Right atrium auricular region (tissue), 2 donors: ENCODE measurements around the gene MCC. TPM values are rescaled to one million over a fixed set of nuclear protein-coding genes. Genes with fewer than 3 reads are reported as not detected.

Experiments
- DNase-seq: peaks from one replicate; pipeline ENCODE4 v3.0.0-alpha.2; 2019; ENCODE audit warnings: low spot score
- H3K27ac ChIP-seq, 2 donors: fragments of 200-600 bp; sonication (generic); 1 replicate in 1 of 2; 2 replicates in 1 of 2; pipeline ENCODE4 v1.5.1; 2016 to 2019
- H3K27me3 ChIP-seq, 2 donors: fragments of 200-600 bp; sonication (generic); one replicate each; pipeline versions ENCODE4 v1.5.1 to v1.6.0; 2017 to 2019
- H3K36me3 ChIP-seq: fragments of 200-600 bp; sonication (generic); one replicate; pipeline ENCODE4 v1.5.1; 2016
- H3K4me1 ChIP-seq, 2 donors: fragments of 200-600 bp; sonication (generic); one replicate each; pipeline versions ENCODE4 v1.5.1 to v1.6.0; 2017 to 2019
- H3K4me3 ChIP-seq, 2 donors: fragments of 200-600 bp; sonication (generic); 1 replicate in 1 of 2; 2 replicates in 1 of 2; pipeline ENCODE4 v1.5.1; 2017 to 2019; ENCODE audit warnings: mild to moderate bottlenecking in 1 of 2, moderate library complexity in 1 of 2
- H3K9me3 ChIP-seq, 2 donors: fragments of 200-600 bp; sonication (generic); one replicate each; pipeline ENCODE4 v1.5.1; 2019
- CTCF ChIP-seq, 2 donors: fragments of 200-600 bp; sonication (generic); IDR thresholded peaks; one replicate each; pipeline ENCODE4 v1.5.1; 2019; ENCODE audit warnings: antibody characterized with exemption in 2 of 2
- total RNA-seq, 2 donors: library from RNA; depleted of rRNA; stranded (reverse); fragments of >200 nt; gene quantifications; one replicate each; pipeline ENCODE4 v1.1.0, GENCODE V29; 2016

The MCC gene
- total RNA-seq, 2 donors from 2014 or later, result 28.8 to 31.7 TPM

GRCh38 chr5:113252066-113252465, 236.2 kb downstream of the MCC start:
- no peak for TF ChIP-seq CTCF (IDR thresholded peaks at IDR 0.05)
- H3K27ac ChIP-seq, result no peak overlapping the region

GRCh38 chr5:113250341-113250953, 237.8 kb downstream of the MCC start:
- DNase-seq, result peak; percentile 91
- no peaks in the 10 kb centered on the region for H3K27me3 ChIP-seq
- H3K36me3 ChIP-seq, result no peaks in the 10 kb centered on the region
- no peak for TF ChIP-seq CTCF (IDR thresholded peaks at IDR 0.05)
- H3K9me3 ChIP-seq, result no peaks in the 10 kb centered on the region
- H3K4me3 ChIP-seq, result no peak overlapping the region
- peaks cover 0 to 64% of the 10 kb centered on the region in 2 donors for H3K4me1 ChIP-seq
- peak overlapping the region; percentile 46 to 64 for H3K27ac ChIP-seq

More at GRCh38 chr5:113252066-113252465, 236.2 kb downstream of the MCC start:
- H3K4me3 ChIP-seq, result no peak overlapping the region
- no peaks in the 10 kb centered on the region for H3K27me3 ChIP-seq
- no peak for DNase-seq
- H3K36me3 ChIP-seq, result no peaks in the 10 kb centered on the region
- H3K4me1 ChIP-seq, result peaks cover 0 to 64% of the 10 kb centered on the region in 2 donors
- H3K9me3 ChIP-seq, result no peaks in the 10 kb centered on the region

DNA sequence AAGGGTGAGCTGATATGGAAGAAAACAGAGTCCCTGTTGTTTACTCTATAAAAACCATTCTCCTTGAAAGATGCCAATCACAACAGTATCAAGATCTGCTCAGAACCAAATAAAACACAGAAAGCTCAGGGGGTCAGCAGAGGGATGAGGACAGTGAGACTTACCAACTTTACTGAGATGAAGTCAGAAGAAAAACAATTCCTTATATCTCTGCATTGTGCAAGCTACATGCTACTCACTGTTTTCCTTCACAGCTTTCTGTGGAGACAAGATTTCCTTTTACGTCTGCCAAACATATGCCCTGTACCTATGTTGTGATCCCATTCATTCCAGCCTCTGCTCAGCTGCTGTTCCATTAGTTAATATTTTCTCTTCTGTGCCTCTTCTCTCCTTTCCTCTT, 239.0 kb downstream of the MCC start:
- Histone ChIP-seq H3K27me3 (no peaks in the 10 kb centered on the region), H3K4me3 (no peak overlapping the region), H3K4me1 (peaks cover 0 to 66% of the 10 kb centered on the region in 2 donors), H3K9me3 (no peaks in the 10 kb centered on the region), H3K36me3 (no peaks in the 10 kb centered on the region), H3K27ac (peak overlapping the region; percentile 46 to 64)
- no peak for TF ChIP-seq CTCF (IDR thresholded peaks at IDR 0.05)
- DNase-seq, result no peak

DNA sequence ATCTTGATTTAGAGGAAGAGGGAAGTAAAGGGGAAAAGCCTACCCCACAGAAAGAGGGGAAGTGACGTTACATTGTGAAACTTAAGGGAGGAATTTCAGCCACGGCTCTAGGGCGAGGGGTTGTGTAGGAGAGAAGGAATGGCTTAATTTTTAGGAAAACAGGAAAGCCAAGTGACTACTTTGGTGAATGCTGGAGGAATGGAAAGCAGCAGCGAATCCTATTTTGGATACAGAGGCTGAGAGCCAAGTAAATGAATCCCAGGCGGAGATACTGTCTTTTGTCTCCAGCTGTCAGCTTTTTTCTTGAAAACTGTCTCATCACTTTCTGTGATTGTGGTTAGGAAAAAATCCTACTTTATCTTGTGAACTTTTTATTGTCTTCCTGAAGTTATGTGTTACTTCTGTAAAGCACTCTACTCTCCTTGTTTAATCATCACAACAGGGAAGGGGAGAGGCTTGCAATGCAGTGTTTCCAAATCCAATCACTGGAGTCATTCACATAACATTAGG, 241.8 kb downstream of the MCC start:
- H3K27me3 ChIP-seq, result no peaks in the 10 kb centered on the region
- no peaks in the 10 kb centered on the region for H3K9me3 ChIP-seq
- DNase-seq, result peak; percentile 68
- H3K4me1 ChIP-seq, result peaks cover 0 to 77% of the 10 kb centered on the region in 2 donors
- no peak for TF ChIP-seq CTCF (IDR thresholded peaks at IDR 0.05)
- H3K27ac ChIP-seq, result peak overlapping the region; percentile 75 to 76
- peak overlapping the region; percentile 6 to 16 for H3K4me3 ChIP-seq
- no peaks in the 10 kb centered on the region for H3K36me3 ChIP-seq

- no peak for DNase-seq
- H3K4me1 ChIP-seq, result peaks cover 0 to 69% of the 10 kb centered on the region in 2 donors
- H3K27me3 ChIP-seq, result no peaks in the 10 kb centered on the region
- no peaks in the 10 kb centered on the region for H3K36me3 ChIP-seq
- no peaks in the 10 kb centered on the region for H3K9me3 ChIP-seq
- peak overlapping the region; percentile 75 to 76 for H3K27ac ChIP-seq
- no peak overlapping the region for H3K4me3 ChIP-seq
- no peak for TF ChIP-seq CTCF (IDR thresholded peaks at IDR 0.05)
These were observed 242.6 kb downstream of the MCC start for GRCh38 chr5:113245427-113246225.
